ENCODE data around the gene MS4A4E.

- TF ChIP-seq SUZ12 (IDR thresholded peaks at IDR 0.05; ENCODE audit: extremely low read depth, insufficient read depth, insufficient read length) (no peak), YY1 (IDR thresholded peaks at IDR 0.05; ENCODE audit: insufficient read depth, insufficient read length) (no peak), ZNF274 (IDR thresholded peaks at IDR 0.05; ENCODE audit: low read depth, low read length) (no peak)
Observed at GRCh38 chr11:60281485-60281884, 38.5 kb upstream of the MS4A4E start.
